HepG2 (cell line): ENCODE data around the gene APBB1IP. TPM values are rescaled to one million over a fixed set of nuclear protein-coding genes. Genes with fewer than 3 reads are reported as not detected.
"Not testable (repeated sequence)": the region's sequence is repeated elsewhere in the genome, so short reads cannot be mapped to it uniquely, and the experiment has no call there.

Source experiments
- ATAC-seq: fragments of 200-7000 bp; cut with Tn5 transposase; 3 replicates; pipeline ENCODE4 v1.9.1; 2020; ENCODE audit warnings: mild to moderate bottlenecking, moderate library complexity
- BruUV-seq: library from RNA; stranded (reverse); fragments of 400-500 nt; replicated peaks from 2 replicates; lab custom pipeline; 2021; lab: Mats Ljungman, UMichigan
- CTCF ChIA-PET: fragments of 300-600 bp; formaldehyde crosslinking; extraction: SDS; loops from one replicate; lab custom pipeline; 2021; ENCODE audit warnings: low total read pairs, inconsistent platforms, low intra/inter-chr PET ratio; lab: Yijun Ruan, JAX
- POLR2A ChIA-PET: fragments of 350-600 bp; sonication (Branson Sonifier 250); formaldehyde crosslinking; loops from one replicate; lab custom pipeline; 2020; ENCODE audit warnings: antibody characterized with exemption, inconsistent platforms; lab: Yijun Ruan, JAX
- DNase-seq: peaks from one replicate; pipeline ENCODE4 v3.0.0-alpha.2; 2015; ENCODE audit warnings: low spot score
- FAIRE-seq: peaks from 3 replicates; lab custom pipeline; 2011; peaks lifted over from hg19 to GRCh38; lab: Jason Lieb, UNC
- H2AFZ ChIP-seq: one replicate; pipeline ENCODE4 v1.6.1; 2011; ENCODE audit warnings: low read length, inconsistent platforms
- H3K27ac ChIP-seq: fragments of 300-600 bp; 3 replicates; pipeline ENCODE4 v1.8.0; 2011; ENCODE audit warnings: mixed run types, mild to moderate bottlenecking, mixed read lengths, low read length, inconsistent platforms; ENCODE audit not compliant: insufficient read depth; ENCODE audit errors: extremely low read length
- H3K27me3 ChIP-seq, 2 experiments: fragments of 200-600 bp in 1 of 2; 2 replicates in 1 of 2; 3 replicates in 1 of 2; pipeline versions ENCODE4 v1.6.0 to v1.8.0; 2011; ENCODE audit warnings: low read length in 2 of 2, mild to moderate bottlenecking in 2 of 2, moderate library complexity in 2 of 2, inconsistent platforms in 1 of 2; ENCODE audit not compliant: insufficient read depth in 2 of 2, control insufficient read depth in 1 of 2
- H3K36me3 ChIP-seq, 2 experiments: fragments of 200-600 bp in 1 of 2; replicated peaks in 1 of 2; 2 replicates in 1 of 2; 3 replicates in 1 of 2; pipeline versions ENCODE4 v1.5.1 to v1.8.0; 2011; ENCODE audit warnings: low read length in 2 of 2, inconsistent platforms in 1 of 2; ENCODE audit not compliant: insufficient read depth in 2 of 2, control insufficient read depth in 1 of 2
- H3K4me1 ChIP-seq: 2 replicates; pipeline ENCODE4 v1.5.1; 2012; ENCODE audit warnings: low read length, inconsistent platforms; ENCODE audit not compliant: insufficient read depth
- H3K4me2 ChIP-seq: 2 replicates; pipeline ENCODE4 v1.6.0; 2011; ENCODE audit warnings: low read depth, low read length, inconsistent platforms
- H3K4me3 ChIP-seq, 3 experiments: fragments of 200-600 bp in 1 of 3; sonication (generic), shearing (Covaris generic) in 1 of 3; replicated peaks in 1 of 3; 2 replicates each; pipeline ENCODE4 v1.5.1; 2011 to 2016; ENCODE audit warnings: low read length in 3 of 3, inconsistent platforms in 2 of 3, low read depth in 2 of 3, mild to moderate bottlenecking in 2 of 3, control low read depth in 1 of 3, mixed read lengths in 1 of 3; ENCODE audit not compliant: insufficient read depth in 1 of 3
- H3K79me2 ChIP-seq: one replicate; pipeline ENCODE4 v1.6.1; 2011; ENCODE audit warnings: low read length, inconsistent platforms; ENCODE audit not compliant: insufficient read depth
- H3K9ac ChIP-seq: 2 replicates; pipeline ENCODE4 v1.6.0; 2011; ENCODE audit warnings: mild to moderate bottlenecking, low read depth, low read length, inconsistent platforms; ENCODE audit not compliant: insufficient read depth
- H3K9me3 ChIP-seq: 2 replicates; pipeline ENCODE4 v1.5.1; 2012; ENCODE audit warnings: mild to moderate bottlenecking, low read length
- H4K20me1 ChIP-seq: 2 replicates; pipeline ENCODE4 v1.6.0; 2011; ENCODE audit warnings: inconsistent platforms, mild to moderate bottlenecking, low read length, moderate library complexity; ENCODE audit not compliant: insufficient read depth
- ZNF672 ChIP-seq: sonication (generic); formaldehyde crosslinking; IDR thresholded peaks from 2 replicates; pipeline ENCODE4 v1.8.1; 2022; ENCODE audit warnings: missing genetic modification reagents
- ZNF790 ChIP-seq: sonication (generic); formaldehyde crosslinking; IDR thresholded peaks from 2 replicates; pipeline ENCODE4 v1.8.0; 2022; ENCODE audit warnings: missing genetic modification reagents, mild to moderate bottlenecking, borderline replicate concordance
- WGBS: methylation state at CpG from one replicate; pipeline ENCODE4 v1.1.6; 2017; ENCODE audit warnings: low lambda C conversion rate; 5-methylcytosine and 5-hydroxymethylcytosine counted together
- in situ Hi-C: cut with HindIII; loops from 2 replicates; pipeline ENCODE4 v1.10.0; 2017; ENCODE audit warnings: low pct_unique_long_range_greater_than_20kb; ENCODE audit not compliant: extremely low pct_ligation_motif_present
- intact Hi-C: fragments of 100-400 bp; cut with micrococcal nuclease; formaldehyde crosslinking; loops from one replicate; pipeline ENCODE4 v1.10.0; 2022; ENCODE audit not compliant: unreplicated experiment
- polyA plus RNA-seq, 8 experiments: library from polyadenylated mRNA; depleted of rRNA in 3 of 8; stranded (reverse) in 7 of 8; unstranded in 1 of 8; fragments of >200 nt; fragmentation: Illumina TruSeq in 4 of 8; extraction: Trizol in 4 of 8; gene quantifications; 2 replicates each; pipeline versions ENCODE4 v1.2.1 to v1.2.3, GENCODE V29; 2011 to 2016; ENCODE audit warnings: low read depth in 4 of 8, missing spikeins in 1 of 8, mixed read lengths in 1 of 8; ENCODE audit not compliant: insufficient read depth in 1 of 8
- total RNA-seq, 5 experiments: library from RNA; depleted of rRNA; stranded (reverse); fragments of >200 nt; fragmentation: Illumina TruSeq; extraction: Trizol; gene quantifications; 2 replicates each; pipeline ENCODE4 v1.2.3, GENCODE V29; 2016; ENCODE audit warnings: low read depth in 1 of 5

Gene APBB1IP
- total and polyA plus RNA-seq, 2 of the 13 experiments (the other 11 are each of a cell fraction or from before 2014, with no cell fraction given), result 0.08 TPM; not detected in 1

DNA sequence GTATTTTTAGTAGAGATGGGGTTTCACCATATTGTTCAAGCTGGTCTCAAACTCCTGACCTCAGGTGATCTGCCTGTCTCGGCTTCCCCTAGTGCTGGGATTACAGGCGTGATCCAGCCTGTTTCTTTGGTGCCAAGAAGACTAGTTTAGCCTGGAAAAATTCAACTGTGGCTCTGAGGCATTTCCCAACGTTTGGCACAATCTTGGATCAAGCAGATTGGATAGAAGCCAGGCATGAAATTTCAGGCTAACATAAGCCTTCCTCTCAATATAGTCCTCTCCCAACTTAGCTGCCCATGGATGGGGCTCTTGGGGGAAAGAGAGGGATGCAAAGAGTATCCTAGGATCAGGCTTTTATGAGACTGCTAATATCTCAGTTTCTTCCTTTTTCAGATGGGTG, 53.8 kb downstream of the APBB1IP start:
- ATAC-seq (no peak), DNase-seq (no peak), FAIRE-seq (no peak)
- H3K79me2 ChIP-seq, result no peaks in the 10 kb centered on the region
- H3K4me2 ChIP-seq, result no peak overlapping the region
- H3K36me3 ChIP-seq, result no peaks in the 10 kb centered on the region
- H3K9me3 ChIP-seq, result no peaks in the 10 kb centered on the region
- in situ Hi-C loops (no loop called here), intact Hi-C loops (no loop called here)
- ChIA-PET POLR2A (no interaction called here), CTCF (no interaction called here)
- no peaks in the 10 kb centered on the region for H3K4me1 ChIP-seq
- no peaks in the 10 kb centered on the region for H4K20me1 ChIP-seq
- 0% methylated on average over 3 of the region's 3 CpGs for WGBS
- TF ChIP-seq ZNF790 (CRISPR knock-in tag), result no peak
- no peaks in the 10 kb centered on the region for H3K27me3 ChIP-seq
- BruUV-seq, result no TSS peak
- no peak overlapping the region for H2AFZ ChIP-seq
- H3K9ac ChIP-seq, result no peak overlapping the region
- H3K27ac ChIP-seq, result no peak overlapping the region
- no peak overlapping the region for H3K4me3 ChIP-seq

DNA sequence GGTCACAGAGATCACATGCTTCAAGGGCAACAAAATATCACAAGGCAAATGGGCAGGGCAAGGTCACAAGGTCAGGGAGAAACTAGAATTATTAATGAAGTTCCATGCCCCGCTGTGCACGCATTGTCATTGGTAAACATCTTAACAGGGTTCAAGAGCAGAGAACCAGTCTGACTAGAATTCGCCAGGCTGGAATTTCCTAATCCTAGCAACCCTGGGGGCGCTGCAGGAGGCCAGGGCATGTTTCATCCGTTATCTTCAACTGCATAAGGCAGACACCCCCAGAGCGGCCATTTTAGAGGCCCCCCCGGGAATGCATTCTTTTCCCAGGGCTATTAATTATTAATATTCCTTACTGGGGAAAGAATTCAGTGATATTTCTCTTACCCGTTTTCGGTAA, 54.6 kb downstream of the APBB1IP start:
- H3K27ac ChIP-seq, intact Hi-C loops, in situ Hi-C loops, DNase-seq, H3K4me1 ChIP-seq, H3K4me3 ChIP-seq, H3K27me3 ChIP-seq, H3K9ac ChIP-seq, ATAC-seq, POLR2A ChIA-PET, H4K20me1 ChIP-seq, H3K36me3 ChIP-seq, FAIRE-seq, H2AFZ ChIP-seq, CTCF ChIA-PET, H3K79me2 ChIP-seq, BruUV-seq, H3K4me2 ChIP-seq, H3K9me3 ChIP-seq: not testable (repeated sequence)
- WGBS, result 20% methylated on average over 3 of the region's 9 CpGs

DNA sequence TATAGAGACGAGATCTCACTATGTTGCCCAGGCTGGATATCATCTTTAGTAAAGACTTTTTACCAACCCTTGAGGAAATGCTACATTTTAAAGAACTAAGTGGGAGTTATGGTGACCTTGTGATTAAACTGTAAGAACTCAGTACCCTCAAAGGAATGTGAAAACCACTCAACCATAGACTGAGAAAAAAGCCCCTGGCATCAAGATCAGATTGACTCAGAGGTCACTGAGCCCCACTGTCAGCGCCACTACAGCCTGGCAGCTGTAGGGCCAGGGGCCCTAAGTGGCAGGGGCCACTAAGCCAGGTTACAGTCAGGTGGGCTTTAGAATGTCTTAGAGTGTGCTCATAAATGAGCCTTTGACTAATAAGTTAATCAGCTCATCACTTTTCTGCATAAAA, 55.9 kb downstream of the APBB1IP start:
- H3K27ac ChIP-seq, result no peak overlapping the region
- no peak for DNase-seq
- POLR2A ChIA-PET, result no interaction called here

More for the DNA sequence above, 55.9 kb downstream of the APBB1IP start:
- Histone ChIP-seq H3K27me3 (no peaks in the 10 kb centered on the region), H3K9ac (no peak overlapping the region), H3K4me3 (no peak overlapping the region), H3K4me2 (no peak overlapping the region), H2AFZ (no peak overlapping the region), H3K79me2 (no peaks in the 10 kb centered on the region), H3K9me3 (no peaks in the 10 kb centered on the region), H3K4me1 (no peaks in the 10 kb centered on the region), H4K20me1 (no peaks in the 10 kb centered on the region), H3K36me3 (no peaks in the 10 kb centered on the region)
- BruUV-seq, result no TSS peak
- no peak for ATAC-seq
- in situ Hi-C loops, result no loop called here
- CTCF ChIA-PET, result no interaction called here
- WGBS, result 0% methylated on average over 2 of the region's 2 CpGs
- TF ChIP-seq ZNF672 (CRISPR knock-in tag), result no peak
- TF ChIP-seq, all 625 proteins: peak for 0
- intact Hi-C loops, result no loop called here
- no peak for FAIRE-seq
